K562 (cell line): Measurements from ENCODE around the gene KRTAP9-7.

Experiments used
- CTCF ChIP-seq, 3 experiments: IDR thresholded peaks in 2 of 3; conservative IDR thresholded peaks in 1 of 3; 2 replicates each; pipeline ENCODE4 v1.5.1; 2011 to 2012; ENCODE audit warnings: low read length in 3 of 3, mild to moderate bottlenecking in 3 of 3, control low read depth in 2 of 3, improper control_type of control experiment in 1 of 3, inconsistent platforms in 1 of 3, low read depth in 1 of 3, mixed read lengths in 1 of 3, moderate library complexity in 1 of 3; ENCODE audit not compliant: insufficient read depth in 2 of 3
- DPF2 ChIP-seq: fragments of 450-650 bp; IDR thresholded peaks from 2 replicates; pipeline ENCODE4 v1.6.1; 2016
- EP300 ChIP-seq: IDR thresholded peaks from 2 replicates; pipeline ENCODE4 v1.6.1; 2012; ENCODE audit warnings: low read length, improper control_type of control experiment
- ESRRA ChIP-seq: fragments of 450-650 bp; IDR thresholded peaks from 2 replicates; pipeline ENCODE4 v1.6.1; 2014; ENCODE audit warnings: low read depth, mild to moderate bottlenecking, moderate library complexity, borderline replicate concordance
- HNRNPH1 ChIP-seq: fragments of 200-400 bp; formaldehyde crosslinking; optimal IDR thresholded peaks from 2 replicates; pipeline ENCODE3; 2017; ENCODE audit warnings: low read depth, mild to moderate bottlenecking, low read length, moderate library complexity
- JUN ChIP-seq, 2 experiments: sonication (generic) in 1 of 2; formaldehyde crosslinking in 1 of 2; IDR thresholded peaks; 2 replicates each; pipeline versions ENCODE4 v1.6.1 to v1.8.0; 2012 to 2022; ENCODE audit warnings: borderline replicate concordance in 2 of 2, mild to moderate bottlenecking in 2 of 2, improper control_type of control experiment in 1 of 2, low read depth in 1 of 2, low read length in 1 of 2, missing genetic modification reagents in 1 of 2
- PHF20 ChIP-seq: fragments of 450-650 bp; IDR thresholded peaks from 2 replicates; pipeline ENCODE4 v1.6.1; 2018; ENCODE audit not compliant: partially characterized antibody
- SIX5 ChIP-seq, 2 experiments: IDR thresholded peaks; 2 replicates each; pipeline ENCODE4 v1.6.1; 2011; ENCODE audit warnings: low read length in 2 of 2, borderline replicate concordance in 1 of 2, low read depth in 1 of 2, mild to moderate bottlenecking in 1 of 2, moderate library complexity in 1 of 2; ENCODE audit not compliant: insufficient read depth in 1 of 2
- ZMIZ1 ChIP-seq, 2 experiments: fragments of 150-350 bp in 1 of 2; IDR thresholded peaks; 2 replicates each; pipeline ENCODE4 v1.6.1; 2012 to 2016; ENCODE audit warnings: low read depth in 2 of 2, low read length in 2 of 2, mild to moderate bottlenecking in 1 of 2, moderate library complexity in 1 of 2

GRCh38 chr17:41258406-41258805 lies 17.1 kb upstream of the KRTAP9-7 start:
- TF ChIP-seq SIX5 (IDR thresholded peaks at IDR 0.05; ENCODE audit: borderline replicate concordance in 1 of 2, insufficient read depth in 1 of 2, low read depth in 1 of 2, low read length in 2 of 2) (no peak), PHF20 (no peak), ESRRA (no peak), HNRNPH1 (no peak), CTCF (IDR thresholded peaks at IDR 0.05 in 2 of 3, conservative IDR thresholded peaks at IDR 0.05 in 1 of 3; ENCODE audit: insufficient read depth in 2 of 3, low read depth in 1 of 3, low read length in 3 of 3) (no peak), ZMIZ1 (IDR thresholded peaks at IDR 0.05; ENCODE audit: low read depth in 2 of 2, low read length in 2 of 2) (no peak), JUN (IDR thresholded peaks at IDR 0.05; ENCODE audit: borderline replicate concordance, low read depth, low read length) (no peak), JUN (CRISPR knock-in tag; IDR thresholded peaks at IDR 0.05; ENCODE audit: borderline replicate concordance) (no peak), DPF2 (no peak), EP300 (no peak)
